Measurements from ENCODE around the gene SCUBE3.

GRCh38 chr6:35188886-35189285, 24.9 kb upstream of the SCUBE3 start:
- no peak for TF ChIP-seq CTCF (IDR thresholded peaks at IDR 0.05)
- TF ChIP-seq POLR2A (IDR thresholded peaks at IDR 0.05): no peak

Data from body of pancreas (tissue), 4 donors.